Aorta (tissue), 5 donors: ENCODE results near the gene FOSL1. TPM values are rescaled to one million over a fixed set of nuclear protein-coding genes. Genes with fewer than 3 reads are reported as not detected.

Experiments used
- ATAC-seq: fragments of 200-7000 bp; cut with Tn5 transposase; one replicate; pipeline ENCODE4 v1.9.1; 2022; ENCODE audit warnings: moderate library complexity; ENCODE audit not compliant: low FRiP score
- DNase-seq, 2 donors: peaks; one replicate each; pipeline ENCODE4 v3.0.0-alpha.2; 2020
- H3K27ac ChIP-seq, 2 donors: one replicate each; pipeline ENCODE4 v1.5.1; 2013; ENCODE audit warnings: low read length in 2 of 2, mild to moderate bottlenecking in 2 of 2, moderate library complexity in 2 of 2, control low read depth in 1 of 2, inconsistent platforms in 1 of 2, low read depth in 1 of 2
- H3K27me3 ChIP-seq, 2 donors: one replicate each; pipeline ENCODE4 v1.6.1; 2013; ENCODE audit warnings: control low read depth in 1 of 2, low read length in 1 of 2, mild to moderate bottlenecking in 1 of 2, moderate library complexity in 1 of 2; ENCODE audit not compliant: insufficient read depth in 2 of 2, control insufficient read depth in 1 of 2
- H3K36me3 ChIP-seq, 2 donors: one replicate each; pipeline ENCODE4 v1.6.1; 2013; ENCODE audit warnings: control low read depth in 1 of 2, low read length in 1 of 2, mild to moderate bottlenecking in 1 of 2; ENCODE audit not compliant: insufficient read depth in 2 of 2, control insufficient read depth in 1 of 2
- H3K4me1 ChIP-seq, 2 donors: one replicate each; pipeline ENCODE4 v1.6.1; 2013; ENCODE audit warnings: low read length in 2 of 2, control low read depth in 1 of 2, mild to moderate bottlenecking in 1 of 2, moderate library complexity in 1 of 2; ENCODE audit not compliant: insufficient read depth in 2 of 2, control insufficient read depth in 1 of 2
- H3K4me3 ChIP-seq, 2 donors: one replicate each; pipeline ENCODE4 v1.5.1; 2013; ENCODE audit warnings: low read length in 2 of 2, control low read depth in 1 of 2, mild to moderate bottlenecking in 1 of 2
- H3K9me3 ChIP-seq: one replicate; pipeline ENCODE4 v1.6.1; 2013; ENCODE audit warnings: mild to moderate bottlenecking, low read length; ENCODE audit not compliant: control insufficient read depth
- WGBS, 2 donors: extraction: QIAGEN DNeasy Blood & Tissue Kit; methylation state at CpG; one replicate each; pipeline ENCODE4 v1.1.7; 2013; 5-methylcytosine and 5-hydroxymethylcytosine counted together
- intact Hi-C, 2 donors: fragments of 100-400 bp; cut with DNase I; formaldehyde crosslinking; loops; one replicate each; pipeline versions ENCODE4 v1.14.2 to v1.15.0; 2022
- polyA plus RNA-seq, 2 donors: library from polyadenylated mRNA; stranded (reverse); fragments of 200-250 nt; gene quantifications; one replicate each; pipeline ENCODE4 v1.2.3, GENCODE V29; 2013
- total RNA-seq, 2 donors: library from RNA; stranded (reverse); fragmentation: NEBNext Ultra II Directional; extraction: Animal tissue kit (Norgen Biotek cat#: 25700); gene quantifications; one replicate each; pipeline ENCODE4 v1.2.1, GENCODE V29; 2021
- donor health status: healthy with polysubstance abuse.
- donor health status: Bipolar disorder and iron deficiency.
- donor health status: DM: no; HTN: no; CAD: no.
- donor health status: DM: no; HTN: no; CAD: no.
- donor health status: DM: yes; HTN: yes; CAD: no.

The FOSL1 gene
- total and polyA plus RNA-seq, 4 donors: 1.6 to 31.9 (median 6.8) TPM

DNA sequence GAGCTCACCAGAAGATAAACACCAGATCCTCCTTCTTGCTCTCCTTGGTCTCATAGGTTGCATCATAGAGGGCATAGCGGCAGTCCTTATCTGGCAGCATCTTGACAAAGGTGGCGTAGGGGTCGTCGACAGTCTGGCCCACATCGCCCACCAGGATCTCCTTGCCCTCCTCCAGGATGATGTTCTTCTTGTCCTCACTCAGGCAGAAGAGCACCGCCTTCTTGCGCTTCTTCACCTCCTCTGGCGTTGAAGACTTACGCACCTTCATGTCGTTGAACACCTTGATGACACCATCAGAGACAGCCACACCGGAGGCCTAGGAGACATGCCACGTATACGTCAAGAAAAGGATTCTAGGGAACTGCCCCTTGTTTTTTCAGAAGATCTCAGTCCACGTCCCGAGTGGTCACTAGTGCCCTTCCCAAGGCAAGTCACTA lies 44.2 kb downstream of the FOSL1 start:
- H3K4me3 ChIP-seq: no peak overlapping the region
- no peaks in the 10 kb centered on the region for H3K4me1 ChIP-seq
- WGBS, 2 donors: 77 to 78% methylated on average over 15 of the region's 15 CpGs
- H3K9me3 ChIP-seq: no peaks in the 10 kb centered on the region
- H3K36me3 ChIP-seq: peaks cover 3 to 9% of the 10 kb centered on the region in 2 donors
- DNase-seq: peak in 1 of 2 donors; percentile 39
- no peak overlapping the region for H3K27ac ChIP-seq
- no peaks in the 10 kb centered on the region for H3K27me3 ChIP-seq
- intact Hi-C loops: no loop called here
- ATAC-seq: no peak

DNA sequence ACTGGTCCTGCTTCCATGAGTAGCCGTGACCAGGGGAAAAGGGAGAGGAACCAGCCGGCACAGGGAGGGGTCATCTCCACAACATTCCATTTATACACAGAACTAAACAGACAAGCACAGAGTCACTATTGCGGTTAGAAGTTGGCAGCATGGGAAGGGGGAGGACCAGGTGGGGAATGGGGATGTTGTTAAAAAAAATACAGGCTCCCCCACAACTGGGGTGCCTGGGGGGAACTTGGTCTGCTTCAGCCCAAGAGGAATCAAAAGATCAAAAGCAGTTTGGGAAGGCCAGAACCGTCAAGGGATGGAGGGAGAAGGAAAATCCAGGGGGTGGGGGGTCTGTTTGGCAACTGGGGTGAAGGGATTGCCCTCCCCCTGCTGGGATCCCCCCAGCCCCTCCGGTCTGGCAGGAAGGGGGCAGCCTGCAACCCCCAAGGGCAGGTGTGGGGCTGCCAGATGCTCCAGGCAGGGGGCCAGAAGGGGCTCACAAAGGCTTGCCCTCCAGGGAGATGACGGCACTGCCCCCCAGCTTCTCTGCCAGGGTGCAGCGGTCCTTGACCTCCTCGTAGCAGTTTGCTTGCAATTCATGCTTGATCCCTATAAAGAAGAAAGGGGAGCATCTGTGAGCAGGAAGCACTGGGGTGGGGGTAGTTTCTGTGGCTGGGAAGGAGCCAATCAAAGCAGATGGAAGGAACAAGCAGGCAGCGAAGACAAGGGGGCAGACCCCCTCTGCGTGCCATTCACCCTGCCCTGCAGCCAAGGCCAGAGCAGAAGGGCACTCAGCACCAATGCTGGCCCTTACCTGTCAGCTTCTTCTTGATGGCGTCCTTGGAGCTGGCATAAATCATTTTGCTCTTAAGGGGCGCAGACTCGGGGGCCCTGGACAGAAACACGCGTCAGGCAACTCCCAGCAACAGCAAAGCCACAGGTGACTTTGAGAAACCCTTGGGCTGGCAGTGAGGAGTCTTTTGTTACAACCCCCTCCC lies 45.0 kb downstream of the FOSL1 start:
- Histone ChIP-seq H3K36me3 (peaks cover 3 to 9% of the 10 kb centered on the region in 2 donors), H3K27ac (no peak overlapping the region), H3K4me3 (no peak overlapping the region), H3K9me3 (no peaks in the 10 kb centered on the region), H3K27me3 (no peaks in the 10 kb centered on the region), H3K4me1 (no peaks in the 10 kb centered on the region)
- DNase-seq (peak in 1 of 2 donors; percentile 72), ATAC-seq (no peak)
- 63 to 66% methylated on average over 15 of the region's 15 CpGs for WGBS, 2 donors
- intact Hi-C loops: no loop called here

DNA sequence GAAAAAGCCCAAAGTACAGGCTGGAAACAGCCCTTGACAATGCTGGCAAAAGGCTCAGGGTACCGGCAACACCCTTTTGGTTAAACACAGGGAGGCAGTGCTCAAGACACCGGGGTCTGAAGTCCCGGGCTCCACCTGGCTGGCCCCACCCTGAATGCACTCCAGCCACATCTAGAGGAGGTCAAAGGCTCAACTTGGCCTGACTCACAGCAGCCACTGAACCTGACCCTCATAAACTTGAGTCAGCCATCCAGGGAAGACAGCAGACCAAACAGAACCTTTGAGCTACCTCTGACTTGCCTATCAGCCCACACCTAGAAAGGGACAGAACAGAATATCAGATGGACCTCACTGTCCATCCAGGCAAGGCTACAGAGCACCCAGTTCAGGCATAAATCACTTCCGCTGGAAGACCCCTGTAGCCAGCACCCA lies 46.0 kb downstream of the FOSL1 start:
- intact Hi-C loops: no loop called here
- no peaks in the 10 kb centered on the region for H3K27me3 ChIP-seq
- H3K9me3 ChIP-seq: no peaks in the 10 kb centered on the region
- H3K4me3 ChIP-seq: no peak overlapping the region
- peak in 1 of 2 donors; percentile 55 for DNase-seq
- no peak overlapping the region for H3K27ac ChIP-seq
- no peaks in the 10 kb centered on the region for H3K4me1 ChIP-seq
- WGBS, 2 donors: 88 to 90% methylated on average over 4 of the region's 4 CpGs
- no peak for ATAC-seq
- H3K36me3 ChIP-seq: peaks cover 3 to 9% of the 10 kb centered on the region in 2 donors

DNA sequence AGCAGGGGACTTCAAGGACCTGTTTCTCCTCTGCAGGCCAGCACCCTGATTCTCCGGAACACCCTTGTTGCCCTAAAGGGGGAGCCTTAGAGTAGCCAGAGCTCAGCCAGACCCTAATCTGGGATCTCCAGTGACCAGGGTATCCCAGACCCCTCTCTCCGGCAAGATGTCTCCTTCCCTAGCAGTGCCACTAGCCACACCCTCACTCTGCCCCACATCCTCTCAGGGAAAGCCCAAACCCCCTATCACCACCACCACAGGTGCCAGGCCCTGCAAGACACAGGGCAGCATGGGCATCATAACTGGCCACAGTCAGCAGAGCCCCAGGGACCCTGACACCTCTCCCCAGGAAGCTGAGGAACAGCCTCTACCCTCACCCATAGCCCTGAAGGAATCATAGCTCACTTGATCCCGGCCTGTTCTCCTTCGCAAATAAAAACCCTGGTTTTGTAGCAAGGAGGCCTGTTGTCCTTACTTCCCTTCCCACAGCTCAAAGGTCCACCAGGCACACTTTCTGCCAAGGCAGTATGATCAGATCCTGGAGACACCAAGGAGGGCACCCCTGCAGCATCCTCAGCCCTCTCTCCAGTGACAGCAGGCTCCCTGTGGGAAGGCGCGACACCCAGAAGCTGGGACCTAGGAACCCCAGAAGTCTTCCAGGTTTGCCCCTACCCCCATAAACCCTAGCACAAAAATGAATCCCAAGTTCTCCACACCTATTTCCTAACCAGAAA lies 46.8 kb downstream of the FOSL1 start:
- H3K27me3 ChIP-seq: no peaks in the 10 kb centered on the region
- DNase-seq (peak in 1 of 2 donors; percentile 68), ATAC-seq (no peak)
- no peak overlapping the region for H3K4me3 ChIP-seq
- intact Hi-C loops: no loop called here
- H3K36me3 ChIP-seq: peaks cover 3 to 9% of the 10 kb centered on the region in 2 donors
- no peaks in the 10 kb centered on the region for H3K9me3 ChIP-seq
- 85 to 88% methylated on average over 6 of the region's 6 CpGs for WGBS, 2 donors
- H3K4me1 ChIP-seq: no peaks in the 10 kb centered on the region
- no peak overlapping the region for H3K27ac ChIP-seq

GRCh38 chr11:65852508-65853245 lies 47.5 kb downstream of the FOSL1 start:
- H3K4me1 ChIP-seq: no peaks in the 10 kb centered on the region
- no peak overlapping the region for H3K27ac ChIP-seq
- no peaks in the 10 kb centered on the region for H3K9me3 ChIP-seq
- H3K4me3 ChIP-seq: no peak overlapping the region
- H3K36me3 ChIP-seq: peaks cover 3 to 9% of the 10 kb centered on the region in 2 donors
- DNase-seq: peak in 1 of 2 donors; percentile 77
- intact Hi-C loops: no loop called here
- ATAC-seq: no peak
- WGBS, 2 donors: 92 to 93% methylated on average over 24 to 33 of the region's 33 CpGs
- no peaks in the 10 kb centered on the region for H3K27me3 ChIP-seq

- ATAC-seq: no peak
- Histone ChIP-seq H3K4me1 (no peaks in the 10 kb centered on the region), H3K27ac (no peak overlapping the region), H3K4me3 (no peak overlapping the region), H3K27me3 (no peaks in the 10 kb centered on the region), H3K9me3 (no peaks in the 10 kb centered on the region), H3K36me3 (peaks cover 3 to 9% of the 10 kb centered on the region in 2 donors)
- 85 to 89% methylated on average over 10 of the region's 10 CpGs for WGBS, 2 donors
- DNase-seq: peak in 1 of 2 donors; percentile 59
- intact Hi-C loops: no loop called here
Measured at GRCh38 chr11:65851811-65852507, 48.2 kb downstream of the FOSL1 start.

DNA sequence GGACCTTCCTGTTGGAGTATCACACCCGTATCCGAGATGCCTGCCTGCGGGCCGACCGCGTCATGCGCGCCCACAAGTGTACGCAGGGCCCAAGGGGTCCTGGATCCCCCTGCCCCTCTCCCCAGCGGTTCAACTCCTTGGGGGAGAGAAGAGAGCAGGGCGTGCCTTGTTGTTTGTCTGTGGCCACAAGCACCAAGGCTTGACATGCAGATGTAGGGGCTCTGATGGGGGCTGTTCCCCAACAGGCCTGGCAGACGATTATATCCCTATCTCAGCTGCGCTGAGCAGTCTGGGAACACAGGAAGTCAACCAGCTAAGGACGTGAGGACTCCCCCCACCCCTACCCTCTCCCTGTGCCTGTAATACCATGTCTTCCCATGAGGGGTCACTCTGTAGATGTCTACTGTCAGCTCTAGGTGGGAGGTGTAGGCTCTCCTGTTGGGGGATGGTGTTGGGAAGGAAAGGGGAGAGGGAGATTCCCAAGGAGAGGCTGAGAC lies 49.1 kb downstream of the FOSL1 start:
- H3K4me3 ChIP-seq: no peak overlapping the region
- no peak for ATAC-seq
- H3K36me3 ChIP-seq: peaks cover 3 to 9% of the 10 kb centered on the region in 2 donors
- H3K27me3 ChIP-seq: no peaks in the 10 kb centered on the region
- no peak overlapping the region for H3K27ac ChIP-seq
- intact Hi-C loops: no loop called here
- 85 to 89% methylated on average over 14 of the region's 14 CpGs for WGBS, 2 donors
- H3K9me3 ChIP-seq: no peaks in the 10 kb centered on the region
- no peaks in the 10 kb centered on the region for H3K4me1 ChIP-seq
- DNase-seq: peak in 1 of 2 donors; percentile 56
